Activated B cell treated with CpG ODN at 0.5 μM for 24 hours (primary cell): ENCODE data around the gene C19orf73. TPM values are rescaled to one million over a fixed set of nuclear protein-coding genes. Genes with fewer than 3 reads are reported as not detected.

ENCODE experiments used
- ATAC-seq: fragments of 200-7000 bp; cut with Tn5 transposase; one replicate; pipeline ENCODE4 v1.10.0; 2021; ENCODE audit warnings: low read depth, mild to moderate bottlenecking, moderate library complexity
- CTCF ChIA-PET: fragments of 350-600 bp; sonication (Branson Sonifier 250); formaldehyde crosslinking; loops from one replicate; lab custom pipeline; 2021; ENCODE audit warnings: antibody characterized with exemption; lab: Charles Lee
- POLR2A ChIA-PET: fragments of 350-600 bp; sonication (Branson Sonifier 250); formaldehyde crosslinking; loops from one replicate; lab custom pipeline; 2021; ENCODE audit warnings: antibody characterized with exemption; lab: Charles Lee
- DNase-seq: peaks from one replicate; pipeline ENCODE4 v3.0.0; 2022
- H3K27ac Mint-ChIP-seq: one replicate; pipeline ENCODE4 v1.8.0; 2020; ENCODE audit warnings: mixed read lengths
- H3K27me3 Mint-ChIP-seq: one replicate; pipeline ENCODE4 v1.8.0; 2021; ENCODE audit warnings: mixed read lengths
- H3K36me3 Mint-ChIP-seq: one replicate; pipeline ENCODE4 v1.8.0; 2021; ENCODE audit warnings: low read depth, mixed read lengths
- H3K4me1 Mint-ChIP-seq: one replicate; pipeline ENCODE4 v1.8.0; 2021; ENCODE audit warnings: mixed read lengths
- H3K4me3 Mint-ChIP-seq: one replicate; pipeline ENCODE4 v1.8.0; 2020; ENCODE audit warnings: mild to moderate bottlenecking, mixed read lengths
- H3K9me3 Mint-ChIP-seq: one replicate; pipeline ENCODE4 v1.8.0; 2020; ENCODE audit warnings: mixed read lengths
- intact Hi-C: fragments of 100-400 bp; cut with micrococcal nuclease; formaldehyde crosslinking; loops from one replicate; pipeline ENCODE4 v1.15.1; 2024
- total RNA-seq: library from RNA; stranded (reverse); gene quantifications from 2 replicates; pipeline ENCODE4 v1.2.3, GENCODE V29; 2022
- TF ChIP-seq, protein P1 (sequence below): fragments of 200-600 bp; IDR thresholded peaks from one replicate; pipeline ENCODE4 v1.8.0; 2022; ENCODE audit warnings: antibody characterized with exemption, mild to moderate bottlenecking

C19orf73 gene
- total RNA-seq, 1 donor from 2014 or later = 0.98 TPM

GRCh38 chr19:49092686-49093085 is 26.3 kb downstream of the C19orf73 start:
- Mint-ChIP-seq H3K27ac (no peak overlapping the region), H3K27me3 (no peaks in the 10 kb centered on the region), H3K4me1 (peaks cover 22% of the 10 kb centered on the region), H3K36me3 (peaks cover 82% of the 10 kb centered on the region), H3K4me3 (no peak overlapping the region), H3K9me3 (no peaks in the 10 kb centered on the region)
- POLR2A ChIA-PET = no interaction called here
- no peak for DNase-seq
- TF ChIP-seq, protein P1, sequence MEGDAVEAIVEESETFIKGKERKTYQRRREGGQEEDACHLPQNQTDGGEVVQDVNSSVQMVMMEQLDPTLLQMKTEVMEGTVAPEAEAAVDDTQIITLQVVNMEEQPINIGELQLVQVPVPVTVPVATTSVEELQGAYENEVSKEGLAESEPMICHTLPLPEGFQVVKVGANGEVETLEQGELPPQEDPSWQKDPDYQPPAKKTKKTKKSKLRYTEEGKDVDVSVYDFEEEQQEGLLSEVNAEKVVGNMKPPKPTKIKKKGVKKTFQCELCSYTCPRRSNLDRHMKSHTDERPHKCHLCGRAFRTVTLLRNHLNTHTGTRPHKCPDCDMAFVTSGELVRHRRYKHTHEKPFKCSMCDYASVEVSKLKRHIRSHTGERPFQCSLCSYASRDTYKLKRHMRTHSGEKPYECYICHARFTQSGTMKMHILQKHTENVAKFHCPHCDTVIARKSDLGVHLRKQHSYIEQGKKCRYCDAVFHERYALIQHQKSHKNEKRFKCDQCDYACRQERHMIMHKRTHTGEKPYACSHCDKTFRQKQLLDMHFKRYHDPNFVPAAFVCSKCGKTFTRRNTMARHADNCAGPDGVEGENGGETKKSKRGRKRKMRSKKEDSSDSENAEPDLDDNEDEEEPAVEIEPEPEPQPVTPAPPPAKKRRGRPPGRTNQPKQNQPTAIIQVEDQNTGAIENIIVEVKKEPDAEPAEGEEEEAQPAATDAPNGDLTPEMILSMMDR = no peak
- intact Hi-C loops = loop anchor here (10.0 kb wide), 1 partner anchor 482 kb away; no protein-coding TSS in a partner anchor
- no peak for ATAC-seq
- CTCF ChIA-PET = interaction anchor here (1.1 kb wide), 1 partner anchor 106 kb away, joined by 3 read pairs; no protein-coding TSS in a partner anchor

DNA sequence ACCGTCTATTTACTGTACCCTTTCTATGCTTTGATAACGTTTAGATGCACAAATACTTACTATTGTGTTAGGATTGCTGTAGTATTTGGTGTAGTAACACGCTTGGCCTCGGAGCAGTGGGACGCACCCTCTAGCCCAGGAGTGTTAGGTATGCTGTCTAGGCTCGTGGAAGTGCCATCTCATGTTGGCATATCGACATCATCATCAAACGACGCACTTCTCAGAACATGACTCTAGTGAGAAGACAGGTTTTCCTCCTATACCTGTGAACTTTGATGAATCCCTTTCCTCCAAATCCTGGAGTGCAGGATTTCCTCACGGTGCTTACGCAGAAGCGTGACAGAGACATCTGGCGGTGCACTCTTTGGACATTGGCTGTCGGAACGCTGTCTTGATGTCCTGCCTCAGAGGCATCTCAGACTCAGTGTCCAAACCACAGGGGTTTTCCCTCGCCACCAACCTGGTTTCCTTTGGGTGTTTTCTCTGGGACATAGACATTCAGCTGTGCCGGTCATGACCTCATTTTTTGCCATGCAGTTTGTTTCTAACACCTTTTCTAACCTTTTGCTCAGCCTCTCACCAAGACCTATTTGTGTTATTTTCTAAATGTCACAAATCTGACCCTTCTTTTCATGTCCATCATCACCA is 27.4 kb downstream of the C19orf73 start:
- H3K27ac Mint-ChIP-seq = no peak overlapping the region
- CTCF ChIA-PET = interaction anchor here (0.7 to 1.1 kb wide), 2 partner anchors 12 to 107 kb away, joined by 3 read pairs; no protein-coding TSS in a partner anchor
- H3K4me1 Mint-ChIP-seq = peaks cover 32% of the 10 kb centered on the region

DNA sequence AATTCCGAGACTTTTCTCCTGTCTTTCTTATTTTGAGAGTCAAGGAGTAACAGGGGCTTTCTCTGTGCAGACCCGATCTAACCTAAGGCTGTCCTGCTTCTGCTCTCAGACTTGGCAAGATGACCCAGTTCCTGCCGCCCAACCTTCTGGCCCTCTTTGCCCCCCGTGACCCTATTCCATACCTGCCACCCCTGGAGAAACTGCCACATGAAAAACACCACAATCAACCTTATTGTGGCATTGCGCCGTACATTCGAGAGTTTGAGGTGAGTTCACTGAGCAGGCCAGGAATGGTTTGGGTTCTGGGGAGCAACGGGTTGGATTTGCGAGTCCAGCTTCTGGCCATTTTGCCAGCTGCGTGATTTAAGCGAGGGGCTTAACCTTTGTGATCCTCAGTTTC is 32.6 kb downstream of the C19orf73 start:
- TF ChIP-seq, protein P1 = no peak
- H3K9me3 Mint-ChIP-seq = no peaks in the 10 kb centered on the region
- DNase-seq (no peak), ATAC-seq (no peak)
- H3K36me3 Mint-ChIP-seq = peaks cover 48% of the 10 kb centered on the region
- CTCF ChIA-PET = interaction anchor here (1.2 to 3.7 kb wide), 2 partner anchors 12 to 27 kb away, joined by 4 to 18 read pairs; no protein-coding TSS in a partner anchor
- intact Hi-C loops = loop anchor here (10.0 kb wide), 1 partner anchor 301 kb away; no protein-coding TSS in a partner anchor
- peak overlapping the region; percentile 93 for H3K4me3 Mint-ChIP-seq
- peaks cover 43% of the 10 kb centered on the region for H3K4me1 Mint-ChIP-seq
- H3K27me3 Mint-ChIP-seq = peaks cover 6% of the 10 kb centered on the region
- peak overlapping the region; percentile 93 for H3K27ac Mint-ChIP-seq
- POLR2A ChIA-PET = interaction anchor here (0.6 to 1.0 kb wide), 3 partner anchors 10 to 28 kb away, joined by 3 to 5 read pairs (median 4); partner anchors contain the start of gene LIN7B

More for the DNA sequence above, 27.4 kb downstream of the C19orf73 start:
- Mint-ChIP-seq H3K9me3 (no peaks in the 10 kb centered on the region), H3K27me3 (no peaks in the 10 kb centered on the region), H3K4me3 (no peak overlapping the region), H3K36me3 (peaks cover 78% of the 10 kb centered on the region)
- POLR2A ChIA-PET = interaction anchor here (0.7 kb wide), 1 partner anchor 675 kb away, joined by 3 read pairs; the partner anchor contains the start of gene AP2A1
- ATAC-seq (no peak), DNase-seq (no peak)
- intact Hi-C loops = loop anchor here (10.0 kb wide), 1 partner anchor 483 kb away; no protein-coding TSS in a partner anchor
- TF ChIP-seq, protein P1 = no peak

GRCh38 chr19:49085868-49086232 is 33.1 kb downstream of the C19orf73 start:
- H3K36me3 Mint-ChIP-seq = peaks cover 45% of the 10 kb centered on the region
- peak overlapping the region; percentile 93 for H3K4me3 Mint-ChIP-seq
- no peaks in the 10 kb centered on the region for H3K9me3 Mint-ChIP-seq
- peak overlapping the region; percentile 93 for H3K27ac Mint-ChIP-seq
- intact Hi-C loops = loop anchor here (1.0 to 10.0 kb wide), 5 partner anchors 33 to 448 kb away; partner anchors contain the start of genes C19orf73, GYS1, NUCB1 and PPFIA3
- no peak for DNase-seq
- CTCF ChIA-PET = interaction anchor here (1.2 to 3.7 kb wide), 2 partner anchors 12 to 28 kb away, joined by 4 to 18 read pairs; no protein-coding TSS in a partner anchor
- POLR2A ChIA-PET = interaction anchor here (1.0 kb wide), 1 partner anchor 12 kb away, joined by 4 read pairs; no protein-coding TSS in a partner anchor
- ATAC-seq = no peak
- TF ChIP-seq, protein P1 = no peak
- H3K27me3 Mint-ChIP-seq = peaks cover 6% of the 10 kb centered on the region
- H3K4me1 Mint-ChIP-seq = peaks cover 43% of the 10 kb centered on the region
